Measurements from ENCODE around the gene SLC12A9.
A peak's percentile ranks its signal among the peaks of the same experiment; 100 is the strongest.

Gene SLC12A9

GRCh38 chr7:100893910-100894721 is 41.6 kb downstream of the SLC12A9 start:
- Histone ChIP-seq H3K27me3 (ENCODE audit: insufficient read depth, low read length, poor library complexity) (peaks cover 15% of the 10 kb centered on the region), H3K79me2 (ENCODE audit: insufficient read depth, low read length) (peaks cover 3% of the 10 kb centered on the region), H3K9me3 (ENCODE audit: insufficient read depth, low read length, severe bottlenecking) (no peaks in the 10 kb centered on the region), H2AFZ (ENCODE audit: low read depth, low read length) (no peak overlapping the region), H3K4me2 (ENCODE audit: insufficient read depth, low read length) (no peak overlapping the region), H4K20me1 (ENCODE audit: insufficient read depth, low read length) (no peaks in the 10 kb centered on the region), H3K4me1 (ENCODE audit: insufficient read depth, low read length) (peaks cover 16% of the 10 kb centered on the region), H3K9ac (ENCODE audit: low read depth, low read length) (no peak overlapping the region), H3K27ac (ENCODE audit: low read length) (no peak overlapping the region), H3K4me3 (ENCODE audit: low read depth in 1 of 2, low read length in 2 of 2) (no peak overlapping the region), H3K36me3 (ENCODE audit: insufficient read depth, low read length) (peaks cover 3% of the 10 kb centered on the region; the same call in 1 of the 2 replicates)
- TF ChIP-seq CTCF (IDR thresholded peaks at IDR 0.05; ENCODE audit: borderline replicate concordance, extremely low read depth, low read length, poor library complexity, severe bottlenecking) (no peak), EZH2 (IDR thresholded peaks at IDR 0.05; ENCODE audit: borderline replicate concordance, low read depth, low read length, severe bottlenecking) (no peak)
- DNase-seq (no peak), ATAC-seq (ENCODE audit: insufficient read depth, low read depth) (no peak)

- TF ChIP-seq CTCF (IDR thresholded peaks at IDR 0.05; ENCODE audit: borderline replicate concordance, extremely low read depth, low read length, poor library complexity, severe bottlenecking) (peak; percentile 82), EZH2 (IDR thresholded peaks at IDR 0.05; ENCODE audit: borderline replicate concordance, low read depth, low read length, severe bottlenecking) (no peak)
- Histone ChIP-seq H3K9ac (ENCODE audit: low read depth, low read length) (no peak overlapping the region), H3K4me3 (ENCODE audit: low read depth in 1 of 2, low read length in 2 of 2) (no peak overlapping the region), H3K27me3 (ENCODE audit: insufficient read depth, low read length, poor library complexity) (peaks cover 14% of the 10 kb centered on the region), H3K79me2 (ENCODE audit: insufficient read depth, low read length) (no peaks in the 10 kb centered on the region), H3K9me3 (ENCODE audit: insufficient read depth, low read length, severe bottlenecking) (no peaks in the 10 kb centered on the region), H4K20me1 (ENCODE audit: insufficient read depth, low read length) (no peaks in the 10 kb centered on the region), H3K4me1 (ENCODE audit: insufficient read depth, low read length) (peaks cover 10% of the 10 kb centered on the region), H2AFZ (ENCODE audit: low read depth, low read length) (no peak overlapping the region), H3K36me3 (ENCODE audit: insufficient read depth, low read length) (no peaks in the 10 kb centered on the region), H3K4me2 (ENCODE audit: insufficient read depth, low read length) (no peak overlapping the region), H3K27ac (ENCODE audit: low read length) (no peak overlapping the region)
- ATAC-seq (ENCODE audit: insufficient read depth, low read depth): 0 out of 3 replicates have a peak, but pooled peaks have one; percentile 37
- peak; percentile 55 for DNase-seq
Observed at GRCh38 chr7:100894860-100895700, 42.6 kb downstream of the SLC12A9 start.

GRCh38 chr7:100895701-100895955 is 43.1 kb downstream of the SLC12A9 start, which contains the start of gene ACHE:
ACHE (minus strand) TSS chr7:100895888; CDS start chr7:100894232, 1,656 bp downstream.
- H3K4me2 ChIP-seq (ENCODE audit: insufficient read depth, low read length): no peak within 1 kb of the TSS
- no peaks in the 10 kb centered on the region for H3K9me3 ChIP-seq (ENCODE audit: insufficient read depth, low read length, severe bottlenecking)
- no peak within 1 kb of the TSS for H2AFZ ChIP-seq (ENCODE audit: low read depth, low read length)
- no peaks in the 10 kb centered on the region for H3K79me2 ChIP-seq (ENCODE audit: insufficient read depth, low read length)
- H3K4me3 ChIP-seq (ENCODE audit: low read depth in 1 of 2, low read length in 2 of 2): no peak within 1 kb of the TSS
- H3K9ac ChIP-seq (ENCODE audit: low read depth, low read length): no peak within 1 kb of the TSS
- no peak for ATAC-seq (ENCODE audit: insufficient read depth, low read depth)
- no peak for TF ChIP-seq EZH2 (IDR thresholded peaks at IDR 0.05; ENCODE audit: borderline replicate concordance, low read depth, low read length, severe bottlenecking)
- no peak for TF ChIP-seq CTCF (IDR thresholded peaks at IDR 0.05; ENCODE audit: borderline replicate concordance, extremely low read depth, low read length, poor library complexity, severe bottlenecking)
- H3K27ac ChIP-seq (ENCODE audit: low read length): no peak within 1 kb of the TSS
- no peak for DNase-seq
- no peaks in the 10 kb centered on the region for H4K20me1 ChIP-seq (ENCODE audit: insufficient read depth, low read length)
- H3K4me1 ChIP-seq (ENCODE audit: insufficient read depth, low read length): peaks cover 4% of the 10 kb centered on the region
- H3K36me3 ChIP-seq (ENCODE audit: insufficient read depth, low read length): no peaks in the 10 kb centered on the region
- peaks cover 9% of the 10 kb centered on the region for H3K27me3 ChIP-seq (ENCODE audit: insufficient read depth, low read length, poor library complexity)

All from DND-41 (cell line).